Activated T-helper 9 cell treated with anti-CD3 and anti-CD28 coated beads, Interleukin-2, amount 50 U/mL, for 16 hours (primary cell): Measurements from ENCODE around the gene GMDS.

Source experiments
- DNase-seq: peaks from one replicate; pipeline ENCODE4 v3.0.0-alpha.2; 2020; ENCODE audit warnings: low read depth

The GMDS gene

GRCh38 chr6:2178125-2178524 lies 67.3 kb downstream of the GMDS start:
- no peak for DNase-seq

GRCh38 chr6:2175825-2176224 lies 69.6 kb downstream of the GMDS start:
- no peak for DNase-seq

- no peak for DNase-seq
Observed at GRCh38 chr6:2173203-2173961, 72.0 kb downstream of the GMDS start.

GRCh38 chr6:2171728-2172127 lies 73.7 kb downstream of the GMDS start:
- no peak for DNase-seq

- no peak for DNase-seq
Observed at GRCh38 chr6:2168480-2168879, 76.9 kb downstream of the GMDS start.

- no peak for DNase-seq
Observed at GRCh38 chr6:2166717-2167116, 78.7 kb downstream of the GMDS start.

GRCh38 chr6:2165286-2165685 lies 80.1 kb downstream of the GMDS start:
- no peak for DNase-seq

- DNase-seq, result no peak
Observed at GRCh38 chr6:2164481-2164880, 80.9 kb downstream of the GMDS start.

- DNase-seq, result no peak
Observed at GRCh38 chr6:2162079-2162445, 83.3 kb downstream of the GMDS start.

GRCh38 chr6:2158596-2159271 lies 86.7 kb downstream of the GMDS start:
- no peak for DNase-seq

GRCh38 chr6:2157441-2158127 lies 87.8 kb downstream of the GMDS start:
- DNase-seq, result no peak

- no peak for DNase-seq
Observed at GRCh38 chr6:2155206-2155605, 90.2 kb downstream of the GMDS start.

GRCh38 chr6:2149361-2150006 lies 95.9 kb downstream of the GMDS start:
- no peak for DNase-seq

- DNase-seq, result no peak
Observed at GRCh38 chr6:2148748-2149147, 96.7 kb downstream of the GMDS start.

GRCh38 chr6:2147766-2148448 lies 97.5 kb downstream of the GMDS start:
- no peak for DNase-seq

- no peak for DNase-seq
Observed at GRCh38 chr6:2147261-2147660, 98.1 kb downstream of the GMDS start.

- no peak for DNase-seq
Observed at GRCh38 chr6:2144210-2144609, 101.2 kb downstream of the GMDS start.

- no peak for DNase-seq
Observed at GRCh38 chr6:2141644-2142290, 103.6 kb downstream of the GMDS start.

- DNase-seq, result no peak
Observed at GRCh38 chr6:2140438-2141128, 104.8 kb downstream of the GMDS start.

- DNase-seq, result no peak
Observed at GRCh38 chr6:2135401-2135800, 110.0 kb downstream of the GMDS start.

GRCh38 chr6:2134554-2134953 lies 110.9 kb downstream of the GMDS start:
- no peak for DNase-seq
